GM19238 (cell line): ENCODE results near the gene MROH8.
"Not testable (repeated sequence)": the region's sequence is repeated elsewhere in the genome, so short reads cannot be mapped to it uniquely, and the experiment has no call there.

Experiments used
- DNase-seq: peaks from one replicate; pipeline ENCODE4 v3.0.0; 2011; ENCODE audit warnings: low spot score; ENCODE audit not compliant: insufficient read length

The MROH8 gene

DNA sequence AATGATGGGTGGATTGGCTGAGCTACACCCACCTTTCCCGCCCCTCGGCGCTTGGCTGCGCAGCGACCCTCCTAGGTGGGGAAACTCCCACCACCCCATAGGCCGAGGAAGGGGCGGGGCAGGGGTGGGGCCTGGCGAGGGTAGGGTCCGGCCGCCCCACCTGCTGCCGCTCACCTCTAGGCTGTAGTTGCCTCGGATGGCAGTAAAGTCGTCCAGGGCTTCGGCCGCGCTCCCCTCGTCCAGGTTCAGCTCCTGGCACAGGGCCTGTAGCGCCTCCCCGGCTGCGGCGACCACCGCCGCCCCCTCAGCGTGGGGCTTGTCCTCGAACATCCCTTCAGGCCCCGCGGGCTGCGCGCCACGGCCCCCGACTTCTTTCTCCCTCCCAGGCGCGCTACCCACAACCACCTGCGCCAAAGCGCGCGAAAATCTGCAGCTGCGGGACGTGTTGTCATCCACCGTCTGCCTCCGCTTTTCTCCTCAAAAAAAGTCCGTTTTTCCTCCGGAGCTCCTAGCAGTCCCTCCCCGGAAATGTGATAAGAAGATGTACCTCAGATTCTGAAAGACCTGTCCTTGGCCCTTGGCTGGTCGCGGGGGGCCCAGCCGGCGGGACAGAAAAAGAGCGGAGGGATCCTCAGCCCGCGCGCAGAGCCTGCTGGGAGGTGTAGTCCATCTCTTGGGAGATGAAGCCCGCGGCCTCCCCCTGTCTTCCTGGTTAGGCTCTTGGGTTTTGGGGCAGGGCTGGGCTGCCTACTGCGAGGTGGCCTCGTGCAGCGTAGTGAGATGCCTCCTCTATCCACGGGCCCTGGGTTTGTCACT, 83.5 kb downstream of the MROH8 start, which contains the start of gene RBL1:
RBL1 (minus strand) TSS at position 399 of the 816 bp plus-strand sequence; CDS start at position 330, 69 bp downstream.
- peak; percentile 65 for DNase-seq

GRCh38 chr20:37095108-37095598, 84.2 kb downstream of the MROH8 start:
- peak; percentile 14 for DNase-seq

GRCh38 chr20:37090407-37090806, 88.9 kb downstream of the MROH8 start:
- DNase-seq = no peak

- no peak for DNase-seq
Observed at GRCh38 chr20:37081717-37082289, 97.5 kb downstream of the MROH8 start.

GRCh38 chr20:37077009-37077408, 102.3 kb downstream of the MROH8 start:
- no peak for DNase-seq

GRCh38 chr20:37075932-37076685, 103.2 kb downstream of the MROH8 start:
- no peak for DNase-seq

DNA sequence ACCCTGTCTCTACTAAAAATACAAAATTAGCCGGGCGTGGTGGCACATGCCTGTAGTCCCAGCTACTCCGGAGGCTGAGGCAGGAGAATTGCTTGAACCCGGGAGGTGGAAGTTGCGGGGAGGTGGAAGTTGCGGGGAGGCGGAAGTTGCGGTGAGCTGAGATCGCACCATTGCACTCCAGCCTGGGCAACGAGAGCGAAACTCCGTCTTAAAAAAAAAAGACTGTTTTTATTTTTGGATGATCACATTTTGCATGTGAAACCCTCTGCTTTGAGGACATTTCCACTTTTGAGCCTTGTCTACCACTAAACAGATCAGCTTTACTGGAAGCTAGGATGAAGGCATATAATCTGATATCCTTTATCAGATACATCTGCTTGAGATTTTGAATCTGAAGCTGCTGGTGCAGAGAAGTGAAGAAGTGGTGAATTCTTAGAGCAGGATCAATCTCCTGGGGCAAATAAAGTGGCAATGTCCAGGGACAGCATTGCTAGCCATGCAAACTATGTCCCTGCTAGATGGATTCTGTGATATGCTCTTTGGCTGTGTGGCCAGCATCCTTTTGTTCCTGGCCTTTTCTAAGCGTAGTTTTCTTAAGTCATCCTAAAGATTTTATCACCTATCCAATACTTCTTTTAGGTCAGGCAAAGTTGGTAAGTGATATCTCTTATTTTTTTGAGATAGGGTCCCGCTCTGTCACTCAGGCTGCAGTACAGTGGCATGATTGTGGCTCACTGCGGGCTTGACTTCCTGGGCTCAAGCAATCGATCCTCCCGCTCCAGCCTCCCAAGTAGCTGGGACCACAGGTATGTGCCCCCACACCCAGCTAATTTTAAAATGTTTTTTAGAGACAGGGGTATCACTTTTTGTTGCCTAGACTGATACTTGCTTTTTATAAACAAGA, 106.8 kb downstream of the MROH8 start:
- DNase-seq = no peak

- no peak for DNase-seq
Observed at GRCh38 chr20:37071481-37071911, 107.9 kb downstream of the MROH8 start.

GRCh38 chr20:37069563-37069962, 109.8 kb downstream of the MROH8 start:
- not testable (repeated sequence) for DNase-seq

- DNase-seq = no peak
Observed at GRCh38 chr20:37066168-37066567, 113.2 kb downstream of the MROH8 start.

DNA sequence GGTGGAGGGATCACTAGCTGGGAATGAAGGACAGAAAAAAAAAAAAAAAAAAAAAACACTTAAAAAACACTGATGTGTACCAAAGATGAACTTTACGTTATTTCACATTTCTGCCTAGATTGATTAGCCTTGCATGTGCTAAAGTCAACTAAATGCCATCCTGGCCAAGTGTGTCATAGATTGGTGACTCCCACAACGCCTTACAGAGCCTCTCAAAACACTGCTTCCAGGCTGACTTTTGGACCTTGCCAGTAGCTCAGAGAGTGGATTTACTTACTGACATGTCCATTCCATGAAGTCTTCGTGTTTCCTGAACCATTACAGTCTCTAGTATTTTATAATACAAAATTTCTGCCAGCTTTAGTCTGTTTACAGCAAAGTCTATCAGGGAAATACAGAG, 124.1 kb downstream of the MROH8 start:
- no peak for DNase-seq

- no peak for DNase-seq
Observed at GRCh38 chr20:37053230-37053950, 126.0 kb downstream of the MROH8 start.
